ENCODE data around the gene ATP9B. TPM values are rescaled to one million over a fixed set of nuclear protein-coding genes. Genes with fewer than 3 reads are reported as not detected.

The ATP9B gene
- total RNA-seq, 1 experiment from 2014 or later: 11.7 TPM

Other genes with a start within 250 kb of the ATP9B start
- not detected in 2 replicates for gene SALL3, start 89.6 kb upstream of the ATP9B start, total RNA-seq (2014; rRNA removed; shearing (Covaris generic); ENCODE audit: low replicate concordance)

Measured in MG63 (cell line).